RWPE1 (cell line): ENCODE data around the gene EEA1.

Experiments
- CTCF ChIA-PET: fragments of 350-600 bp; sonication (Branson Sonifier 250); formaldehyde crosslinking; extraction: SDS; loops from one replicate; lab custom pipeline; 2021; lab: Yijun Ruan, JAX
- POLR2A ChIA-PET: fragments of 400-600 bp; formaldehyde crosslinking; extraction: SDS; loops from one replicate; lab custom pipeline; 2020; ENCODE audit warnings: antibody characterized with exemption; ENCODE audit not compliant: low non-redundant PET; lab: Yijun Ruan, JAX
- DNase-seq: peaks from one replicate; pipeline ENCODE4 v3.0.0; 2012; ENCODE audit warnings: low spot score
- H3K27ac ChIP-seq: fragments of 450-650 bp; 2 replicates; pipeline ENCODE4 v1.5.1; 2017
- CTCF ChIP-seq: fragments of 450-650 bp; conservative IDR thresholded peaks from 2 replicates; pipeline ENCODE4 v1.5.1; 2017; ENCODE audit warnings: low read depth, mild to moderate bottlenecking

Gene EEA1

DNA sequence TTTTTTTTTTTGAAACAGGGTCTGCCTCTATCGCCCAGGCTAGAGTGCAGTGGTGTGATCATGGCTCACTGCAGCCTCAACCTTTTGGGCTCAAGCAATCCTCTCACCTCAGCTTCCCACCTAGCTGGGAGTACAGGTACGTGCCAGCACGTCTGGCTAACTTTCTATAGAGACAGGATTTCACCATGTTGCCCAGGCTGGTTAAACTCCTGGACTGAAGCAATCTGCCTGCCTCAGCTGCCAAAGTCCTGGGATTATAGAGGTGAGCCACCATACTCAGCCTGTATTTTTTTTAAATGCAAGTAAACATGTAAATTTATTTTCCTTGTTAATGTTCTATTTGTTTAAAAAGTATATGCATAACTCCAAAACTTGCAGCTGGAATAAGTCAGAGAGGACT is 80.4 kb downstream of the EEA1 start:
- no peak for TF ChIP-seq CTCF
- no peak for DNase-seq
- ChIA-PET POLR2A (no interaction called here), CTCF (interaction anchor here (0.8 kb wide), 1 partner anchor 154 kb away, joined by 4 read pairs; no protein-coding TSS in a partner anchor)
- H3K27ac ChIP-seq, result no peak overlapping the region

GRCh38 chr12:92847368-92847767 is 81.7 kb downstream of the EEA1 start:
- TF ChIP-seq CTCF, result no peak
- POLR2A ChIA-PET, result no interaction called here
- CTCF ChIA-PET, result interaction anchor here (0.7 kb wide), 2 partner anchors 24 to 55 kb away, joined by 3 to 4 read pairs; no protein-coding TSS in a partner anchor
- DNase-seq, result no peak
- H3K27ac ChIP-seq, result no peak overlapping the region

DNA sequence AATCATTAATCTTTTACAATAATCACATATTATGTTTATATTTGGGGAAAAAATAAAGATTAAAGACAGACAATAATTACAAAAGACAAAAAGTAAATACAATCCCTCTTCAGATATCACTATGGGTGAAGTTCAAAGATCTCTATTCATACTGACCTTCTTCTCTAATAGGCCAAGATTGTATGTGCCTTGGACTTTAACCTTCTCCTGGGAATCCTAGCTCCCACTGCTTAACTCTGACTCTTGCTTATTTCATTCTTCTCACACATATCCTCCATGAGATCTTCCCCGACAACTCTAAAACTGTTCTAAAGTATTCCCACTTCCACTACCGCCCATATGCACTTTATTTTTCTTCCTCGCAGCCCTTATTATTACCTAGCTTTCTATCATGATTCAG is 83.8 kb downstream of the EEA1 start:
- no peak for DNase-seq
- POLR2A ChIA-PET, result no interaction called here

GRCh38 chr12:92844151-92844763 is 84.8 kb downstream of the EEA1 start:
- ChIA-PET POLR2A (no interaction called here), CTCF (no interaction called here)
- H3K27ac ChIP-seq, result no peak overlapping the region
- no peak for DNase-seq
- TF ChIP-seq CTCF, result no peak

More for the DNA sequence above, 83.8 kb downstream of the EEA1 start:
- CTCF ChIA-PET, result interaction anchor here (0.6 kb wide), 1 partner anchor 7 kb away, joined by 3 read pairs; no protein-coding TSS in a partner anchor
- TF ChIP-seq CTCF, result no peak
- H3K27ac ChIP-seq, result no peak overlapping the region

DNA sequence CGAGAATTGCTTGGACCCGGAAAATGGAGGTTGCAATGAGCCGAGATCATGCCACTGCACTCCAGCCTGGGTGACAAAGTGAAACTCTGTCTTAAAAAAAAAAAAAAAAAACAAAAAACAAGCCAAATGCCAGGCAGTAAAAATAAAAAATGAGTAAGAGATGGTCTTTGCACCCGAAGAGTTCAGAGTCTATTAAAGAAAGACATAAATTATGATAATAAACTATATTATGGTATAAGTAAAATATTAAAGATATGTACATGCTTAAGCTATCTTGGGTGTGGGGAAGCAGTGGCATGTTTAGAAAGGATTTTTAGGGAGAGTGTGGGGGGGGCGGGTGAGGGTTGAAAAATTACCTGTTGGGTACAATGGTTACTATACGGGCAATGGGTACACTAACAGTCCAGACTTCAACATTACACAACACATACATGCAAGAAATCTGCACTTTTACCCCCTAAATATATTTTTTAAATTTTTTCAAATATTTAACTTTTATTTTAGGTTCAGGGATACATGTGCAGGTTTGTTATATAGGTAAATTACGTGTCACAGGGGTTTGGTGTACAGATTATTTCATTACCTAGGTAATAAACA is 99.3 kb downstream of the EEA1 start:
- TF ChIP-seq CTCF, result no peak
- ChIA-PET POLR2A (interaction anchor here (0.8 kb wide), 1 partner anchor 97 kb away, joined by 6 read pairs; no protein-coding TSS in a partner anchor), CTCF (interaction anchor here (0.6 kb wide), 1 partner anchor 121 kb away, joined by 3 read pairs; no protein-coding TSS in a partner anchor)
- no peak overlapping the region for H3K27ac ChIP-seq
- DNase-seq, result no peak

DNA sequence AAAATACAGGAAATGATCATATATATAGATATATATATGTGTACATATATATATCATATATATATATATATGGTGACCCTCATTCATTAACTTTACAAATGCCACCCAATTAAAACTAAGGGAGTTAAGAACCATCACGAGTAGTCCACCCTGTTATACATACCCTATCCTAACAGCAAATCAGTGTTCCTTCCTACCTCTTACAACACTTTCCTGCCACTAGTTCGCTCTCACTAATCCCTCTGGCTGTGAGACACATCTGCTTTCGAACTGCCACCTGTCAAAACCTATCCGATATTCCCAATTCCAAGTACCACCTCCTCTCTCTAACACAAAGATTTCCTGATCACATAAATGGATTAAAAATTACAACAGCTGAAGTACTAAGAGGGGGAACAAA is 100.5 kb downstream of the EEA1 start:
- DNase-seq, result no peak
- H3K27ac ChIP-seq, result no peak overlapping the region
- ChIA-PET POLR2A (no interaction called here), CTCF (no interaction called here)
- TF ChIP-seq CTCF, result no peak
